OCI-LY7 (cell line): ENCODE measurements around the gene MCHR2.

Source experiments
- CTCF ChIP-seq: fragments of 200-600 bp; sonication (generic); conservative IDR thresholded peaks from 2 replicates; pipeline ENCODE4 v1.5.1; 2014; ENCODE audit warnings: mild to moderate bottlenecking, antibody characterized with exemption, low read length, moderate library complexity, mixed read lengths
- EZH2phosphoT487 ChIP-seq: fragments of 200-600 bp; sonication (generic); IDR thresholded peaks from 2 replicates; pipeline ENCODE4 v1.6.1; 2018; ENCODE audit warnings: low read depth, borderline replicate concordance, mild to moderate bottlenecking, mixed run types, antibody characterized with exemption, low read length, moderate library complexity, mixed read lengths

- no peak for TF ChIP-seq CTCF
- TF ChIP-seq EZH2phosphoT487: no peak
Observed at GRCh38 chr6:99894815-99895214, 99.2 kb downstream of the MCHR2 start.
